GM06990 (cell line): ENCODE measurements around the gene BCL7C.

Experiments used
- DNase-seq: peaks from one replicate; pipeline ENCODE4 v3.0.0-alpha.2; 2011; ENCODE audit not compliant: insufficient read length; ENCODE audit errors: extremely low read depth
- H3K27me3 ChIP-seq: replicated peaks from 2 replicates; pipeline ENCODE4 v1.6.0; 2011; ENCODE audit warnings: low read length; ENCODE audit not compliant: control insufficient read depth, insufficient read depth
- H3K36me3 ChIP-seq: 2 replicates; pipeline ENCODE4 v1.5.1; 2011; ENCODE audit warnings: low read length; ENCODE audit not compliant: control insufficient read depth, insufficient read depth
- H3K4me3 ChIP-seq: replicated peaks from 2 replicates; pipeline ENCODE4 v1.5.1; 2011; ENCODE audit warnings: low read depth, mild to moderate bottlenecking, control low read depth, low read length
- TF ChIP-seq, protein P1 (sequence below): IDR thresholded peaks from 2 replicates; pipeline ENCODE4 v1.5.1; 2011; ENCODE audit warnings: low read length, control low read depth, mild to moderate bottlenecking, inconsistent platforms; ENCODE audit not compliant: insufficient read depth, poor library complexity, severe bottlenecking

BCL7C gene

GRCh38 chr16:30934827-30935557 is 41.1 kb upstream of the BCL7C start:
- H3K36me3 ChIP-seq: peaks cover 19% of the 10 kb centered on the region
- DNase-seq: no peak

DNA sequence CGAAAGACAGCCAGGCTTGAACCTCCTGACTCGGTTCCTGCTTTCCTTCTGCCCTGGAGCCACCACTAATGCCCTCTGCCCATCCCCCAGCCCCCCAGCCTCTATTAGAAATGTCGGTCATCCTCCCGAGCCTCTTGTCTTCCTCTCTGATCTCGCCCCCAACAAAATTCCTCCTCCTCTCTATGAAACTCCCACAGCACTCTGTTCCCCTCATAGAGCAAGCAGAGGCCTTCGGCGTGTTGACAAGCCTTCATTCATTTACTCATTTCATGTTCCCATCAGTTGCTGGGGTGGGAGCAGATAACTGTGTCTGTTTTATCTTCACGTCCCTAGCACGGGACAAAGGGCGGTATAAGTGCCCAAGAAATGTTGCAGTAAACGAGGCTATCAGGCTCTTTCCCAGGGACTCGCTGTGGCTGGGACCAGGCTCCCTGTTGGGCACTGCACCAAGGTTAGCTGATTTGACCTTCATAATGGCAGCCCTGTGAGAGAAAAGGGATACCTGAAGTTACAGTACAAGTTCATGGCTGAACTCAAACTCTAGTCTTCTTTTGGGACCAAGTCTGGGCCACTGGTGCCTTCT is 37.3 kb upstream of the BCL7C start:
- Histone ChIP-seq H3K4me3 (no peak overlapping the region), H3K27me3 (no peaks in the 10 kb centered on the region), H3K36me3 (peaks cover 19% of the 10 kb centered on the region)
- TF ChIP-seq, protein P1, sequence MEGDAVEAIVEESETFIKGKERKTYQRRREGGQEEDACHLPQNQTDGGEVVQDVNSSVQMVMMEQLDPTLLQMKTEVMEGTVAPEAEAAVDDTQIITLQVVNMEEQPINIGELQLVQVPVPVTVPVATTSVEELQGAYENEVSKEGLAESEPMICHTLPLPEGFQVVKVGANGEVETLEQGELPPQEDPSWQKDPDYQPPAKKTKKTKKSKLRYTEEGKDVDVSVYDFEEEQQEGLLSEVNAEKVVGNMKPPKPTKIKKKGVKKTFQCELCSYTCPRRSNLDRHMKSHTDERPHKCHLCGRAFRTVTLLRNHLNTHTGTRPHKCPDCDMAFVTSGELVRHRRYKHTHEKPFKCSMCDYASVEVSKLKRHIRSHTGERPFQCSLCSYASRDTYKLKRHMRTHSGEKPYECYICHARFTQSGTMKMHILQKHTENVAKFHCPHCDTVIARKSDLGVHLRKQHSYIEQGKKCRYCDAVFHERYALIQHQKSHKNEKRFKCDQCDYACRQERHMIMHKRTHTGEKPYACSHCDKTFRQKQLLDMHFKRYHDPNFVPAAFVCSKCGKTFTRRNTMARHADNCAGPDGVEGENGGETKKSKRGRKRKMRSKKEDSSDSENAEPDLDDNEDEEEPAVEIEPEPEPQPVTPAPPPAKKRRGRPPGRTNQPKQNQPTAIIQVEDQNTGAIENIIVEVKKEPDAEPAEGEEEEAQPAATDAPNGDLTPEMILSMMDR: no peak
- no peak for DNase-seq

More at GRCh38 chr16:30934827-30935557, 41.1 kb upstream of the BCL7C start:
- Histone ChIP-seq H3K4me3 (no peak overlapping the region), H3K27me3 (no peaks in the 10 kb centered on the region)
- TF ChIP-seq, protein P1: peak; percentile 54

- Histone ChIP-seq H3K27me3 (no peaks in the 10 kb centered on the region), H3K36me3 (peaks cover 22% of the 10 kb centered on the region), H3K4me3 (no peak overlapping the region)
- TF ChIP-seq, protein P1: no peak
- no peak for DNase-seq
Measured at GRCh38 chr16:30930160-30930571, 36.3 kb upstream of the BCL7C start.

GRCh38 chr16:30929167-30929566 is 35.3 kb upstream of the BCL7C start:
- peaks cover 20% of the 10 kb centered on the region for H3K36me3 ChIP-seq
- H3K27me3 ChIP-seq: no peaks in the 10 kb centered on the region
- TF ChIP-seq, protein P1: no peak
- DNase-seq: no peak
- H3K4me3 ChIP-seq: no peak overlapping the region

DNA sequence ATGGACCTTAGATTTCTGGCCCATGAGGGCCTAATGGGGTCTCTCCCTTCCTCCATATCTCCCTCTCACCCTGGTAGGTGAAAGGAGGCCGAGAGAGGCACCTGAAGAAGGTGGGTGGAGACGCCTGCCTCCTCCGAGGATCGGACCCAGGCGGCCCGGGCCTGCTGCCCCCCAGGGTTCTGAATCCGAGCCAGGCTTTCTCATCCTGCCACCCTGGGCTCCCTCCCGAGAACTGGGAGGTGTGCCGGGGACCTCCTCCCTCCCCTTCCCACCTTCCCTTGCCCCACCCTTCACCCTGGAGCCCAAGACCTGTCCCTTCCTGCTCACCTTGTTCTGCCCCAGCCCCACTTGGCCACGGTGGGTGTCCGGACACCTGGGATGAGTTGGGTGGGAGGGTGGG is 34.5 kb upstream of the BCL7C start:
- Histone ChIP-seq H3K27me3 (no peaks in the 10 kb centered on the region), H3K36me3 (peaks cover 20% of the 10 kb centered on the region), H3K4me3 (no peak overlapping the region)
- DNase-seq: no peak
- TF ChIP-seq, protein P1: no peak
